ENCODE data around the gene FBXL7.

DNA sequence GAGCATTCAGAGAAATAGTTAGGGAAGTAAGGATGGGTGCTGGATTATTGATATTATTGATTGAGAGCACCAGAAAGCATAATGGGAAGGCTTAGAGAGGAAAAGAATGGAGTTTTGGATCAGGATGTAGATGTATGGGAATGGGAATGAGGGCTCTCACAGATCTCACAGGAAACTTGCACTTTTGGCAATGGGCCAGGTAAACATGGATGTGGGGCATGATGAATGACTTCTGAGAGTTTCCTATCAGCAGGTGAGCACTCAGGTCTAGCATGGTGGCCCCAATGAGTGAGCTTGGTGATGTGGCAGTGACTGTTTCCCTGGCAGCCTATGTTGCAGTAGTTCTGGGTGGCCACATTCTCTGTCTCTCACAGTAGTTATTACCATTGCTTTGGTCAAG, 283.8 kb downstream of the FBXL7 start:
- TF ChIP-seq, protein P1, sequence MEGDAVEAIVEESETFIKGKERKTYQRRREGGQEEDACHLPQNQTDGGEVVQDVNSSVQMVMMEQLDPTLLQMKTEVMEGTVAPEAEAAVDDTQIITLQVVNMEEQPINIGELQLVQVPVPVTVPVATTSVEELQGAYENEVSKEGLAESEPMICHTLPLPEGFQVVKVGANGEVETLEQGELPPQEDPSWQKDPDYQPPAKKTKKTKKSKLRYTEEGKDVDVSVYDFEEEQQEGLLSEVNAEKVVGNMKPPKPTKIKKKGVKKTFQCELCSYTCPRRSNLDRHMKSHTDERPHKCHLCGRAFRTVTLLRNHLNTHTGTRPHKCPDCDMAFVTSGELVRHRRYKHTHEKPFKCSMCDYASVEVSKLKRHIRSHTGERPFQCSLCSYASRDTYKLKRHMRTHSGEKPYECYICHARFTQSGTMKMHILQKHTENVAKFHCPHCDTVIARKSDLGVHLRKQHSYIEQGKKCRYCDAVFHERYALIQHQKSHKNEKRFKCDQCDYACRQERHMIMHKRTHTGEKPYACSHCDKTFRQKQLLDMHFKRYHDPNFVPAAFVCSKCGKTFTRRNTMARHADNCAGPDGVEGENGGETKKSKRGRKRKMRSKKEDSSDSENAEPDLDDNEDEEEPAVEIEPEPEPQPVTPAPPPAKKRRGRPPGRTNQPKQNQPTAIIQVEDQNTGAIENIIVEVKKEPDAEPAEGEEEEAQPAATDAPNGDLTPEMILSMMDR (IDR thresholded peaks at IDR 0.05; ENCODE audit: low read depth, low read length) = no peak
- TF ChIP-seq EZH2phosphoT487 (IDR thresholded peaks at IDR 0.05; ENCODE audit: low read depth) = no peak

Measured in OCI-LY3 (cell line).